HFF-Myc (cell line): ENCODE results near the gene GRIK4.
"Not testable (repeated sequence)": the region's sequence is repeated elsewhere in the genome, so short reads cannot be mapped to it uniquely, and the experiment has no call there.

ENCODE experiments used
- DNase-seq: peaks from one replicate; pipeline ENCODE4 v3.0.0-alpha.2; 2011; ENCODE audit warnings: low read depth; ENCODE audit errors: extremely low read depth
- H3K4me3 ChIP-seq: replicated peaks from 2 replicates; pipeline ENCODE4 v1.5.1; 2011; ENCODE audit warnings: low read depth, mild to moderate bottlenecking, control low read depth, low read length
- CTCF ChIP-seq: IDR thresholded peaks from 2 replicates; pipeline ENCODE4 v1.5.1; 2012; ENCODE audit warnings: mild to moderate bottlenecking, low read depth, low read length, control low read depth; ENCODE audit errors: missing control alignments

GRIK4 gene

GRCh38 chr11:120499088-120499487, 12.5 kb upstream of the GRIK4 start:
- TF ChIP-seq CTCF, result no peak
- no peak for DNase-seq
- H3K4me3 ChIP-seq, result no peak overlapping the region

DNA sequence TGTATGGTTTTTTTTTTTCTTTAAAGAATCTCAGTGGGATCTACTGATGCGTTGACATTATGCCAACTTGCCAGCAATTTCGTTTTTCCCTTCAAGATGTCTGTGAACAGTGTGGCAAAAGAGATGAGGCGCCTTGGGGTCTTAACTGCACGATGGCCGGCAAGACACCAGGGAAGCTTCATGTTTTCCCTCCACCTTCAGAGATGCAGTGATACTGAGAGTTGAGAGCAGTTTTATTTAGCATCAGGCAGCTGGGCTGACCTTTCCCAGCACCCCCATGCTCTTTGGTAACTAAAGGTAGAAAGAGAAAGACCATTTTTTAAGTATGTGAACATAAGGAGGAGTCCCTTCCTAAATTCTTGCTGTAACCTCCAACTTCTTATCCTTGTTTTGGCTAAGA, 11.7 kb upstream of the GRIK4 start:
- no peak overlapping the region for H3K4me3 ChIP-seq
- no peak for DNase-seq
- TF ChIP-seq CTCF, result no peak

GRCh38 chr11:120500414-120501071, 11.0 kb upstream of the GRIK4 start:
- TF ChIP-seq CTCF, result no peak
- no peak for DNase-seq
- no peak overlapping the region for H3K4me3 ChIP-seq

GRCh38 chr11:120501440-120501839, 10.1 kb upstream of the GRIK4 start:
- no peak for DNase-seq
- no peak for TF ChIP-seq CTCF
- H3K4me3 ChIP-seq, result no peak overlapping the region

DNA sequence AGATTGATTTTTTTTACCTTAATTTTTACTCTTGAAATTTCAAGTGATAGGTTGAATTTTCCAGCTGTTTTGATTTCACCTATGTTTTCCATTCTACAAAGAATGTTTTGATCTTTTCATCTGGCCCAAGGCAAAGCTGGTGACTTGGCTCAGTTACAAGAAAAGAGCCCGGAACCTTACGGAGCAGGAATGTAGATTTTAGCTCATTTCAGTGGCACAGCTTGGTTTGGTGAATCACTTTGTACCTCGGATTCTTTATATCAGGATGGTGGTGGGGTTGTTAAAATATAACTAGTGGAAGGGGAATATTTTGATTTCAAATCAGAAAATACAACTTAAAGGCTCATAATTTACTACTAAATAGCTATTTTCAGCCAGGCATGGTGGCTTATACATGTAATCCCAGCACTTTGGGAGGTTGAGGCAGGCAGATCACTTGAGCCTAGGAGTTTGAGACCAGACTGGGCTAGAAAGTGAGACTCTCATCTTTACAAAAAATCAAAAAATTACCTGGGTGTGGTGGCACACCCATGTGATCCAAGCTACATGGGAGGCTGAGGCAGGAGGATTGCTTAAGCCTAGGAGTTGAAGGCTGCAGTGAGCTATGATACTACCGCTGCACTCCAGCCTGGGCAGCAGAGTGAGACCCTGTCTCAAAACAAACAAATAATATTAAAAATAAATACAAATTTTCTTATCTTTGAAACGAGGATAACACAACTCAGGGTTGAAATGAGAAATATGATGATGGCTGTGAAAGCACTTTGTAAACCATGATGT, 9.4 kb upstream of the GRIK4 start:
- DNase-seq, result no peak
- TF ChIP-seq CTCF, result no peak
- no peak overlapping the region for H3K4me3 ChIP-seq

DNA sequence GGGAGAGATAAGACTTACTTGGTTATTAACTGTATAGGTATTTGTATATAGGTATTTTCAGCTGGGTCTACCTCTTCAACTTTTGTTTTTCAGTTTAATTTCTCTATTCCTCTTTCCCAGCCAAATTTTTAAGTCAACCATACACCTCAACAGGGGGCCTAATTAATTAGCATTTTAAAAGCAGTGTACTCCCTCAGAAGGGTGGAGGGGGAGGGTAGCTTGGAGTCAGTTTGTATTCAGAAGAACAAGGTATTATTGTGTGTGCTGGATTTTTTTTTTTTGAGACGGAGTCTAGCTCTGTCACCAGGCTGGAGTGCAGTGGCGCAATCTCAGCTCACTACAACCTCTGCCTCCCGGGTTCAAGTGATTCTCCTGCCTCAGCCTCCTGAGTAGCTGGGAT, 8.0 kb upstream of the GRIK4 start:
- not testable (repeated sequence) for H3K4me3 ChIP-seq, DNase-seq

- H3K4me3 ChIP-seq, result no peak overlapping the region
- DNase-seq, result no peak
- TF ChIP-seq CTCF, result no peak
Measured at GRCh38 chr11:120505801-120506425, 5.6 kb upstream of the GRIK4 start.
